Stimulated activated CD4-positive, alpha-beta T cell treated with anti-CD3 and anti-CD28 coated beads, Interleukin-1b, Interleukin-23, amount 100 ng/mL, for 24 hours (primary cell): ENCODE measurements around the gene ZNF425.
"Not testable (repeated sequence)": the region's sequence is repeated elsewhere in the genome, so short reads cannot be mapped to it uniquely, and the experiment has no call there.

Experiments
- DNase-seq, 4 experiments: peaks; one replicate each; pipeline ENCODE4 v3.0.0-alpha.2; 2020; ENCODE audit warnings: low read depth in 4 of 4, low spot score in 1 of 4

Gene ZNF425, protein sequence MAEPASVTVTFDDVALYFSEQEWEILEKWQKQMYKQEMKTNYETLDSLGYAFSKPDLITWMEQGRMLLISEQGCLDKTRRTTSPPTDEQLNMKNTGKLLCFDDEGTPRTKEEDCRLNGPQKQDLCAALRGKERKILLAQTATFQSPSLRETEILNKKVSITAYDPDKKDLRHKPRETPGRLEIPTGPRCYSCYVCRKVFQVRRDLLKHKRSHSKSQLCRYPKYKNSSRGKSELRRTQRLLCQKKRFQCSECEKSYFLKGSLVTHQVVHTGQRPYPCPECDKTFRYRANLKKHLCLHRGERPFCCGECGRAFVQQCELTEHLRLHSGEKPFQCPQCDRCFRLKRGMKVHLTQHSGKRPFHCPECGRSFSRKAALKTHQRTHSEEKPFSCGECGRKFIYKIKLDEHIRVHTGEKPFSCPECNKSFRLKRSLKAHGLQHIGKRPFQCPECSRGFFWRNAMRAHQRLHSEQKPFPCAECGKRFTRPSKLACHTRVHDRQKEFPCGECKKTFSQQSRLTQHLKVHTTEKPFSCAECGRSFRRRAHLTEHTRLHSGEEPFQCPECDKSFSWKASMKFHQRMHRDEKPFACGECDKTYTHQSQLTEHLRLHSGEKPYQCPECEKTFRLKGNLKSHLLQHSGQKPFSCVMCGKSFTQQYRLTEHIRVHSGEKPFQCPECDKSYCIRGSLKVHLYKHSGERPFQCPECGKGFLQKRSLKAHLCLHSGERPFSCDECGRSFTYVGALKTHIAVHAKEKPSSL

DNA sequence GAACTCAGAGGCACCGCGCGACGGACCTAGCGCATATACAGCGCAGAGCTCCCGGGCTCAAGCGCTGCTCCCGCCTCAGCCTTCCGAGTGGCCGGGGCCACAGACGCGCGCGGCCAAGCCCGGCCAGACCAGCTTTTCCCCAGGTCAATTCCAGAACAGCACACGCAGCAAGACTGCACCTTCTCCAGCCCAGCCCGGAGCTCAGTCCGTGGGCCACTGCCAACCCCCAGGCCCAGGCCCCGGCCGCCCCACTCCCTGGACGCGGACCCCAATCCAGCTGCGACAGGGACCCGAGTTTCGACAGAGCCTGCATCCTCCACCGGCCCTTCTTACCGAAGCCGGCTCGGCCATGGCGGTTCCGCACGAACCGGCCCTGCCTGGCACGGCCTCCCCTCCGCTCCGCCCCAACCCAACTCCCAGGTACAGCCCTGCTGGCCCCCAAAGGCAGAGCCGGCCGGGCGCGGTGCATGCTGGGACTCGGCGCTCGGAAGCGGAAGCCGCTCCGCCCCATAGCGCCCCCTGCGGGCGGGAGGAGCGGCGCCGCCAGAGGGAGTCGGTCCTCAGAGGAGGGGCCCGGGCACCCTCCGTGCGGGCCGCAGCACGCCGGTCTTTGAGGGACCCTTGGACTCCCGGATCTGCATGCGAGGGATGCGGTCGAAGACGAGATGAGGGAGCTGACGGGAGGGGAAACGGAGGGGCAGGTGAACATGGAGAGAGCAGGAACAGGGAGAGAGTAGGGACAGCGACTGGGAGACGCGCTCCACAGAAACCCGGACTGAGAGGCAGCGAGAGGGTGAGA is at the start of gene ZNF425:
TSS of gene ZNF425 (minus strand) at position 462 of the 799 bp plus-strand sequence. CDS start at position 351, 111 bp downstream.
- DNase-seq, result peak; percentile 88 to 92 (median 90)

DNA sequence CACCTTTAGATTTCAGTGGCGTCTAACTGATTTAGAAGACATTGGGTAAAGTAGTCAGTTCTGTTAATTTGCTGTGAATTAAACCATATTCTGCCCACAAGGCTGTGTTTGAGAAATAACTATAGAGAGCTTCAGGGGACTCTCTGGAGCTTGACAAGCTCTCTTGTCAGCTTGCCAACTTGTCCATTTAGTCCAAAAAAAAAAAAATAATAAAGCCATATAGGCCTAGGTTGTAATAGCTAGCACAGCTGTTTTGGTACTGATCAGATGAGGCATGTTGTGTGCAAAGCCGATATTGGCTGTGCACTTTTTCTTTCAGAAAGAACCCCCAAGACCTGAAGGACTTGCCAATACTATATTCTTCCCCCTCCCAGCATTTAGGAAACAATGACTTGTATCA is 49.0 kb upstream of the ZNF425 start:
- DNase-seq, result no peak

DNA sequence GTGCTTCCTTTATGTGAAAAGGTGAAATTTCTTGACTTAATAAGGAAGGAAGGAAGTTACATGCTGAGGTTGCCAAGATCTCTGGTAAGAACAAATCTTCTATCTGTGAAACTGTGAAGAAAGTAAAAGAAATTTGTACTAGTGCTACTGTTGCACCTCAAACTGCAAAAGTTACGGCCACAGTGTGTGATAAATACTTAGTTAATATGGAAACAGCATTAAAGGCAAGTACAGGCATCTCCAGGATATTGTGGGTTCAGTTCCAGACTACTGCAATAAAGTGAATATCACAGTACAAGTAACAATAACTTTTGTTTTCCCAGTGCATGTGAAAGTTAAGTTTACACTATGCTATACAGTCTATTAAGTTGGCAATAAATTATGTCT is 46.4 kb upstream of the ZNF425 start:
- no peak for DNase-seq

DNA sequence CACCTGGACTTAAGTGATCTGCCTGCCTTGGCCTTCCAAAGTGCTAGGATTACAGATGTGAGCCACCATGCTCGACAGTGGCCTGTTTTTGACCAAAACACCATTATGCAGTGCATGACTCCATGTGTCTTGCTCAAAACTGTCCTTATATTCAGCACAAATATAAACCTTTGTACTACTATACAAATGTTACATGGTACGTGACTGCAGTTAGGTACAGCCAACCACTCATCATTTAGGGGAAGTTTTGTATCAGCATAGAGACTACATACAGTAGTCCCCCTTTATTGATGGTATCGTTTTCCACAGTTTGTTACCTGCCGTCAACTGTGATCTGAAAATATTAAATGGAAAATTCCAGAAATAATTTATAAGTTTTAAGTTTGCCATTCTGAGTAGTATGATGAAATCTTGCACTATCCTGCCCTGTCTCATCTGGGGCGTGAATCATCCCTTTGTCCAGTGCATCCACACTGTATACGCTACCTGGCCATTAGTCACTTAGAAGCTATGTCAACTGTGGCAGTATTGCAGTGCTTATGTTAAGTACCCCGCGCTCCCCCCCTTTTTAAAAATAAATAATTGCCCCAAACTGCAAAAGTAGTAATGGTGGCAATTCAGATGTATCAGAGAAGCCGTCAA is 45.9 kb upstream of the ZNF425 start:
- DNase-seq, result no peak

DNA sequence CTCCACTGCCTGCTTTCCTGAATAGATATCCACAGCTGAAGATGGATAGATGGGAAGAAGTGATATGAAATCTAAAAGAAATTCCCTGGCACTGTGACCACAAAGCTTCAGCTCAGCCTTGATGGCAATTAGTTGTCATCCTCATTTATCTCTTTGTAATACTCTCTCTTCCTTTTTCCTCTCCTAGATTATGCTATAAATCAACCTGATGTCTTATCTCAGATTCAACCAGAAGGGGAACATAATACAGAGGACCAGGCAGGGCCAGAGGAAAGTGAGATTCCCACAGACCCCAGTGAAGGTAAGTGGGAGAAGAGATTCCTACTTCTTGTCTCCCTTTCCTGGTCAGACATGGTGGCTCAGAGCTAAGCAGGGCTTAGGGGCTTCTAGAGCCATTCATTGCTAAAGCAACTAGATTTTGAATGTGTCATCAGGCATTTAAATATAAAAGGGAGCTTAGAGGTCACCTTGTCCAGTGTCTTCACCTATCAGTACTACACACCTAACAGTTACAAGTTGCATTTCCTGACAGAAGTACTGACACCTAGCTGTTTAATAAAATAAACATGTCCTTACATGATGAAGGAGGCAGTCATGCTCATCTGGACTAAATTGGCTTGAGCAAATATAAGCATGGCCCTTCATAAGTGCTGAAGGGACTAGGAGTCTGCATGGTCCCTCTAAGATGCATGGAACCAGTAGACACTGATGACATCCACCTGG is 40.7 kb upstream of the ZNF425 start:
- no peak for DNase-seq

DNA sequence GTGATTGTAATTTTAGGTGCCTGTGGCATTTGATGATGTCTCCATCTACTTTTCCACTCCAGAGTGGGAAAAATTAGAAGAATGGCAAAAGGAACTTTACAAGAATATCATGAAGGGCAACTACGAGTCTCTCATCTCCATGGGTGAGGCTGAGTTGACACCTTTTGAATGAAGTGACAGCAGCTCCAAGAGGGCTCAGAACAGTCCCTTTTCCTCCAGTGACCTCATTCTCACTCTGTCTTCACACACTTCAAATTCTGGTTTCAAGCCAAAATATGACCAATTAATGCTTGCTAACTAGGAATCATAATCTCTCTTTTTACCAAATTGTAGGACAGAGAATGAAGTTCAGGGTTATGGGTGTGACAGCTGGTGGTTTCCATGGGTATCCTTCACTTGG is 40.0 kb upstream of the ZNF425 start:
- no peak for DNase-seq

DNA sequence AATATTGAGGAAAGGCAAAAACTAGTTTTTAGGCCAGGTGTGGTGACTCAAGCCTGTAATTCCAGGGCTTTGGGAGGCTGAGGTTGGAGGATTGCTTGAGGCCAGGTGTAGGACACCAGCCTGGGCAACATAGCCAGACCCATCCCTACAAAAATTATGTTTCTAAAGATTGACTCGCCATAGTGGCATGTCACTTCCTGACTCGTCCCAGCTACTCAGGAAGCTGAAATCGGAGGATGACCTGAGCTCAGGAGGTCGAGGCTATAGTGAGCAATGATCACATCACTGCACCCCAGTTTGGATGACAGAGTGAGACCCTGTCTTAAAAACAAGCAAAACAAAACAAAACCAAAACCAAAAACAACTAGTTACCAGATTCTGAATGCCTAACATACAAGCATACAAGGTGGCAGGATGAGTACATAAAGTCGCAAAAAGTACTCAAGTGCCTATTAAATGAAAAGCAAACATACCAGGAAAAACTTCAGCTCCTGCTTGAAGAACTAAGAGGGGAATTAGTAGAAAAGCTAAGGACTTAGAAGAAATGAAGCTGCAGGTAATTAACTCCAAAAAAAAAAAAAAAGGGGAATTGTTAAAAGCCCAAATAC is 35.2 kb upstream of the ZNF425 start:
- no peak for DNase-seq

DNA sequence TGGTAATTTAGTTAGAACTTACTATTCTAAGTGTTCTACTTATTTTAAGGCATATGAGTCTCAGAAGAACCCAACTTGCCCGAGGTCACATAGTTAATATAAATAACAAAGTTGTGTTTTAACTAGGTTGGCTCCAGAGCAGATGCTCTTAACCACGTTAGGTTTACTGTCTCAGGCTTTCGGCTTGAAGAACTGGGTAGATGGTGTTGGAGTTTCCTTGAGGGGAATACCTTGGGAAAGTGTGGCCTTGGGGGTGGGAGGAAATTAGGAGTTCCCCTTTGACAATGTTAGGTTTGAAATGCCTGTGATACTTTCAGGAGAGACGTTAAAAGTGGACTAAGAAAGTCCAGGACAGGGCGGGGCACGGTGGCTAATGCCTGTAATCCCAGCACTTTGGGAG is 30.8 kb upstream of the ZNF425 start:
- no peak for DNase-seq

DNA sequence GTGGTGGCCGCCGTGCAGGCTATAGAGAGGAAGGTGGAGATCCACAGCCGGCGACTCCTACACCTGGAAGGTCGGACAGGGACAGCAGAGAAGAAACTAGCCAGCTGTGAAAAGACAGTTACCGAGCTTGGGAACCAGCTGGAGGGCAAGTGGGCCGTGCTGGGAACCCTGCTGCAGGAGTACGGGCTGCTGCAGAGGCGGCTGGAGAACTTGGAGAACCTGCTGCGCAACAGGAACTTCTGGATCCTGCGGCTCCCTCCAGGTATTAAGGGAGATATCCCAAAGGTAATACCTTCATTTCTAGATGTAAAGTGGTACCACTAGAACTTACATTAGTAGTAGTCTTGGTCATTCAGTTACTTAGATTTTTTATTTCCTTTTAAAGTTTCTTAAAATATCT is 27.9 kb upstream of the ZNF425 start:
- no peak for DNase-seq

DNA sequence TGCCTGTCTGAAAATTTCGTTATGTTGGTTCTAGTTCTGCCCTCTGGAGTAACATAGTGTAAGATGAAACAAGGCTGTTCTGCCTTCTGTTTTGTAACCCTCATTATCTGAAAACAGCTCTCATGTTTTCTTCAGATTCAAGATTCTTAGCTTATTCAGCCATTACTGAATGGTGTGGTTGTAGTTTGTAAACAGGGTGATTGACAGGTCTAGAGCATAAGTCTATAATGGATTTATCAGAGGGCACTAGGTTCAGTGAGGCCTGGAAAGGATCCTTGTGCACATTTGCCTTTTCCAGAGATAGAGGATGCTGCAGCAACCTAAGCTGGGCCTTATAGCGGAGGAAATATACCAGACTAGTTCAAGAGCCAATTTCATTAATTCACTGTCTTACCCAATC is 27.2 kb upstream of the ZNF425 start:
- DNase-seq, result no peak

DNA sequence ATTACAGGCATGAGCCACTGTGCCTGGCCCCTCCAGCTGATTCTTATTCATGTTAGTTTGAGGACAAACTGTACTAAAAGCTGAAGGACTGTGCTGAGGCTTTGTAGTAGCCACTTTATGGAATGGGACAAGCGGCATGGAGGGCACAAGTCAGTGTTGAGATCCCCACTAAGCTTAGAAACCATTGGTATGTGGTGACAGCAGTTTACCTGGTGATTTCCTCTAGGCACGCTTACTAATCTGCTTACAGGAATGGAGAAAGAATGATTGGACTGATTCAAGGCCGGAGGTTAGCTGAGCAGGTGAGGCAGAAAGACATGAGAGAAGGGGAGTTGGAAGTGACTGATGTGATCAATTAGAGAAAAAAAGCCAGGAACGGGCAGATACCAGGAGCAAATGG is 24.9 kb upstream of the ZNF425 start:
- no peak for DNase-seq

DNA sequence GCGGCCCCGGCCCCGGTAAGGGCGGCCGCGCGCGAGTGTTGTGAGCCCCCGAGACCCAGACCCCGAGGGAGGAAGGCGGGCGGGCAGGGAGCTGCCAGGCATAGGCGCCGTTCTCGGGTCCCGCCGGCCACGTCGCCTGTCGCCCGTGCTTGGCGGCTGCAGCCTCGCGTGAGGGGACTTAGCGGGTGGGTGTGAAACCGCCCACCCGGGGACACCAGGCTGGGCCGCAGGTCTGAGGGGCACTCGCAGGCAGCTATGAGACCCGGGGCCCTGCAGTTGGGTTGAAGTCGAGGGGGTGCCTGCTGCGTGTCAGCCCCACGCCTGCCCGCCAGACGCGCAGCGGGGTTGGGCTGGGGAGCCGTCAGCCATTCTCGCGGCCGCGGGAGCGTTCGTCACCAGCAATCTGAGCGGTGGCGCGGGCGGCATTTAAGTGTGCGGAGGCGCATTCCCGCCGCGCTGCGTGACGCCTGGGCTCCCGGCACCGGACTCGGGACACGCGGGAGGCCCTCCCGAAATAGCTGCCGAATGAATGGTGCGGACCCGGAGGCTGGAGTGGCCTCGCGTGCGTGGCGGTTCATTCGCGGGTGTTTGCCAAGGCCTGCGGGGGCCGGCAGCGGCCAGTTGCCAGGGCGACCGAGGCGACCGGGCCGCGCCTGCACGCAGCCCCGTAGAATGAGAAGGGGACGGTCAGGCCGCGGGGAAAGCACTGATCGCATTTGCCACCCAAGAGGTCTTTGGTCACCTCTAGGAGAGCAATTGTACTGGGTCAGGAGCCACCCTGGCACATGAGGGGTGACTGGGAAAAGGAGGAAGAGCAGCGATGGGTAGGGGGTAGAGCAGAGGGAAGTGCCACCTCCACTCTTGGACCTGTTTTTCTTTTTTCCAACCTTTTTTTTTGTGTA is 21.9 kb upstream of the ZNF425 start:
- DNase-seq, result peak; percentile 18 to 45 (median 38)

DNA sequence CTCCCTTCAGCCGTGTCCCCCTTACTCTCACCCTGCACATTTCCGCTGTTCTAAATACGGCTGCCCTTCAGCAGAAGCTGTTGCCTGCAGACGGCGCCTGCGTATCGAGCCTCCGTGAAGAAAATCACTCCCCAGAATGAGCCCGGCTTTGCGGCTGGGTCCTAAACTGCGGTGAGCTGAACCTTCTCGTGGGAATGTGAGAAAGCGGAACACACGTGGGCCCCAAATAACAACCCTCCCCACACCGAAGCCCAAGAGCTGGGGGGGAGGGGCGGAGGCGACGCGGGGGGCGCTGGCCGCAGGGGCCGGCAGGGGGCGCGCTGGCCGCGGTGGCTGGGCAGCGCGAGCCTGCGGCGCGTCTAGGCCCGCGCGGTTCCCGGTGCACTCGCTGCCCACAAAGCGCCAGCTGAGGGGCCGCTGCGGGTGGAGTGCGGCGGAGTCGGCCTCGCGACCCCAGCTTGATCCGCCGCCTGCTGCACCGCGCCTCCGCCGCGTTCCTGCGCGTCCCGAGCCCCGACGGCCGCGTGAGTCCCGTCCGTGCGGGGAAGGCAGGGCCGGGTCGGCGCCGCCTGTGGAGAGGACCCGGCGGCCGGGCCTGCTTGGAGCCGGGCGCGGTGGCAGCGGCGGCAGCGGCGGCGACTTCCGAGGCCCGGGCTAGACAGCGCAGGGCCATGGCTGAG is 21.1 kb upstream of the ZNF425 start, which contains the start of gene ZNF398:
TSS of gene ZNF398 (plus strand) at position 382 of the 680 bp plus-strand sequence. CDS start at position 672, 290 bp downstream.
- DNase-seq, result peak; percentile 58 to 75 (median 63)

DNA sequence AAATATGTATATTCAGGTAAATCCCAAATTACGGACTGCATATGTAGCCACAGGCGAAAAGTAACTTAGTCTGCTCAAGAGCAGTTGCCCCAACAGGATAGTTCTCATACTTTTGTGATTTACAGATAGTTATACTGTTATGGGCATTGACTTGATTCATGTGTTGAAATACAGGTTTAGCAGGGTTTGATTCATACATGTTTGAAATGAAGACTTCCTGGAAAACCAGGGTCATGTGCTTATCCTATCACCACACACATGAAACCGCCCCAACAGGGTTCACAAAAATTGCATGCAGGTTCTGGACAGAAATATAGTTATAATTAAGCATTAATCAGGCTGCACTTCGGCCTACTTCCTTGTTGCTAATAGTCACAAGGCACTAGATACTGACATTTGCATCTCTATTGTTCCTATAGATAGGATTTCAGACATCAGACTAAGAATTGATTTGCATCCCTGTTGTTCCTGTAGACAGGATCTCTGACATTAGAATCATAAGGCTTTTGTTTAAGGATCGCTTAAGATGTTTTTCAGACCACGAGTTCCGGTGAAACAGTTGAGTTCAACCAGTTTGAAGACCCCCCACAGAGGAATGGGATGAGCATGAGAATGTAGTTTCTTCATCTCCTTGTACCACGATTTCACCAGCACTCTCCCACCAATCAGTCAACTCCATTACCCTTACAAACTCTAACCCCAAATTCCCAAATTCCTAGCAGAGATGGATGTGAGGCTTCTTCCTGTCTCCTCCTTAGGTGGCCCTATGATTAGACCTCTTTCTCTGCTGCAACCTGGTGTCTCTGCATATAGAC is 19.1 kb upstream of the ZNF425 start:
- DNase-seq, result no peak

DNA sequence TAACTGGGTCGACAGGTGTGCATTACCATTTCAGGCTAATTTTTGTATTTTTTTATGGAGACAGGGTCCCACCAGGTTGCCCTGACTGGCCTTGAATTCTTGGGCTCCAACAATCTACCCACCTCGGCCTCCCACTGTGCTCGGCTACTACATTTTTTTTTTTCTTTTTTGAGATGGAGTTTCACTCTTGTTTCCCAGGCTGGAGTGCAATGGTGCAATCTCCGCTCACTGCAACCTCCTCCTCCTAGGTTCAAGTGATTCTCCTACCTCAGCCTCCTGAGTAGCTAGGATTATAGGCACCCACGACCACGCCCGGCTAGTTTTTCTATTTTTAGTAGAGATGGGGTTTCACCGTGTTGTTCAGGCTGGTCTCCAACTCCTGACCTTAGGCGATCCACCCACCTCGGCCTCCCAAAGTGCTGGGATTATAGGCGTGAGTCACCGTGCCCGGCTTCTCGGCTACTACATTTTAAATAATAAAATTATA is 18.4 kb upstream of the ZNF425 start:
- DNase-seq, result not testable (repeated sequence)

DNA sequence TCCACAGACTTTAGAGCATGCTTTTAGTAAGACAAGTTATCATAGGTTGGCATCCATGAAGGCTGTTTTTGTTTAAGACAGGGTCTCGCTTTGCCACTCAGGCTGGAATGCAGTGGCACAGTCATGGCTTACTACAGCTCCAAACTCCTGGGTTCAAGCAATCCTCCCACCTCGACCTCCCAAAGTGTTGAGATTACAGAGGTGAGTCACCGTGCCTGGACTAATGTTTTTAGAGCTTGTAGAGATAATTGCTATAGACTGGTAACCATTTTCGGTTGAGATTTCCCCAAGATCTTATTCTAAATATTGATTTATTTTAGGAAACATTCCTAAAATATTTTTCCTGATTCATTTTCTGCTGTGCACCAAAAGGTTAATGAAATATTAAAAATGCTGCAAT is 15.8 kb upstream of the ZNF425 start:
- no peak for DNase-seq

DNA sequence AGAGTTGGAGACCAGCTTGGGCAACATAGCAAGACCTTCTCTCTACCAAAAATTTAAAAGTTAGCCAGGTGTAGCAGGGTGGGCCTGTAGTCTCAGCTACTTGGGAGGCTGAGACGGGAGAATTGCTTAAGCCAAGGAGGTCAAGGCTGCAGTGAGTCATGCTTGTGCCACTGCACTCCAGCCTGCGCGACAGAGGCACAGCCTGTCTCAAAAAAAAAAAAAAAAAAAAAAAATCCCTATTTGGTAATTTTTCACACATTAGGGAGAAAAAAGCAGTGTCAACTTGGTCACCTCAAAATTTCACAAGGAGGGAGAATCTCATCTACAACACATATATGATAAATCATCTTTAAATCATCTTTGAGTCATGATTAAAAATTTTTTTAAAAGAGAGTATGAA is 14.7 kb upstream of the ZNF425 start:
- no peak for DNase-seq
